ENCODE results near the gene PDCD11.
"Not testable (repeated sequence)": the region's sequence is repeated elsewhere in the genome, so short reads cannot be mapped to it uniquely, and the experiment has no call there.

GRCh38 chr10:103486635-103487409 is 90.4 kb downstream of the PDCD11 start:
- TF ChIP-seq CTCF (IDR thresholded peaks at IDR 0.05; ENCODE audit: insufficient read depth, low read depth, low read length); EZH2 (IDR thresholded peaks at IDR 0.05; ENCODE audit: insufficient read depth, low read length): not testable (repeated sequence)

Measured in astrocyte (in vitro differentiated cells and primary cell).